NCI-H128 (cell line): ENCODE measurements around the gene SEMA3A.
"Not testable (repeated sequence)": the region's sequence is repeated elsewhere in the genome, so short reads cannot be mapped to it uniquely, and the experiment has no call there.

ENCODE experiments used
- DNase-seq: peaks from one replicate; lab custom pipeline; 2025; ENCODE audit not compliant: unreplicated experiment; lab: John Stamatoyannopoulos, UW

The SEMA3A gene

GRCh38 chr7:84069999-84070500, 124.5 kb downstream of the SEMA3A start:
- DNase-seq = no peak

DNA sequence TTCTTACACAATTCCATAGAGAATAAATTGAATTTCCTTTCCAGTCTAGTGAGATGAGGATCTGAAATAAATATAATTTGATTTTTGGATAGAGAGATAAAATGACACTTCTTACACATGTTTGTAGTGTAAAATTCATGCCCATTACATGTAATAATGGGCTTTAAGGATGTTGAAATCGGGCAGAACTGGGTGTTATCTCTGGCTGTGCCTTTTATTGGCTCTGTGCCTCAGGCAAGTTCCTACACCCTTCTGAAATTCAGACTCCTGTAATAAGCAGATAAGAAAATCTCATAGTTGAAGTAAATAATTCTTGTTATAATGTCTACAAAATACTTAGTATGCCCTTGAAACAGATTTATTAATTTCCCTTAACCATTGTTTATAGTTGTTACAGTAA, 125.6 kb downstream of the SEMA3A start:
- no peak for DNase-seq

DNA sequence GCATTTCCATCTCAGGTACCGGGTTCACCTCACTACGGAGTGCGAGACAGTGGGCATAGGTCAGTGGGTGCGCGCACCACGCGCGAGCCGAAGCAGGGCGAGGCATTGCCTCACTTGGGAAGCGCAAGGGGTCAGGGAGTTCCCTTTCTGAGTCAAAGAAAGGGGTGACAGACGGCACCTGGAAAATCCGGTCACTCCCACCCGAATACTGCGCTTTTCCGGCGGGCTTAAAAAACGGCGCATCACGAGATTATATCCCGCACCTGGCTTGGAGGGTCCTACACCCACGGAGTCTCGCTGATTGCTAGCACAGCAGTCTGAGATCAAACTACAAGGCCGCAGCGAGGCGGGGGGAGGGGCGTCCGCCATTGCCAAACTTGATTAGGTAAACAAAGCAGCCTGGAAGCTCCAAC, 132.1 kb downstream of the SEMA3A start:
- DNase-seq = not testable (repeated sequence)

- DNase-seq = no peak
Observed at GRCh38 chr7:84060760-84061261, 133.8 kb downstream of the SEMA3A start.

DNA sequence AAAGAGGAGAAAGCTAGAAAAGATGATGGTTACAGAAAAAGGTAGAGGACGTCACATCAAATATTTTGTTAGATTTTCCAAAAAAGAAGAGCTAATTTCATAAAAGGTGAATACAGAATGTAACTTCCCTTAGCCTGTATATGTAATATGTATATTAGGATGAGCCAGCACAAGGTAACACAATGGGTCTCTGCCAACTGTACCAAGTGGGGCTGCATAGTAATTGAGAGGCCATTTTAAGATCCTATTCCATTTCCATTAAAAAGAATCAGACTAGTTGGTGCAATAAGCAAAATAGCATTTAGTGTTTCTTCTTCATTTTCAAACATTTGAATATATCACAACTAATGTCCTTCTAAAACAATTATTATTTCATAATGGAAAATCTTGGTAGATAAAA, 134.6 kb downstream of the SEMA3A start:
- no peak for DNase-seq

GRCh38 chr7:84058311-84059076, 136.1 kb downstream of the SEMA3A start:
- DNase-seq = no peak

GRCh38 chr7:84057576-84057975, 137.0 kb downstream of the SEMA3A start:
- DNase-seq = no peak

GRCh38 chr7:84055904-84056605, 138.5 kb downstream of the SEMA3A start:
- DNase-seq = no peak

DNA sequence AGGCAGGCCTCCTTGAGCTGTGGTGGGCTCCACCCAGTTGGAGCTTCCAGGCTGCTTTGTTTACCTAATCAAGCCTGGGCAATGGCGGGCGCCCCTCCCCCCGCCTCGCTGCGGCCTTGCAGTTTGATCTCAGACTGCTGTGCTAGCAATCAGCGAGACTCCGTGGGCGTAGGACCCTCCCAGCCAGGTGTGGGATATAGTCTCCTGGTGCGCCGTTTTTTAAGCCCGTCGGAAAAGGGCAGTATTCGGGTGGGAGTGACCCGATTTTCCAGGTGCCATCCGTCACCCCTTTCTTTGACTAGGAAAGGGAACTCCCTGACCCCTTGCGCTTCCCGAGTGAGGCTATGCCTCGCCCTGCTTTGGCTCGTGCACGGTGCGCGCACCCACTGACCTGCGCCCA, 139.4 kb downstream of the SEMA3A start:
- DNase-seq = not testable (repeated sequence)

DNA sequence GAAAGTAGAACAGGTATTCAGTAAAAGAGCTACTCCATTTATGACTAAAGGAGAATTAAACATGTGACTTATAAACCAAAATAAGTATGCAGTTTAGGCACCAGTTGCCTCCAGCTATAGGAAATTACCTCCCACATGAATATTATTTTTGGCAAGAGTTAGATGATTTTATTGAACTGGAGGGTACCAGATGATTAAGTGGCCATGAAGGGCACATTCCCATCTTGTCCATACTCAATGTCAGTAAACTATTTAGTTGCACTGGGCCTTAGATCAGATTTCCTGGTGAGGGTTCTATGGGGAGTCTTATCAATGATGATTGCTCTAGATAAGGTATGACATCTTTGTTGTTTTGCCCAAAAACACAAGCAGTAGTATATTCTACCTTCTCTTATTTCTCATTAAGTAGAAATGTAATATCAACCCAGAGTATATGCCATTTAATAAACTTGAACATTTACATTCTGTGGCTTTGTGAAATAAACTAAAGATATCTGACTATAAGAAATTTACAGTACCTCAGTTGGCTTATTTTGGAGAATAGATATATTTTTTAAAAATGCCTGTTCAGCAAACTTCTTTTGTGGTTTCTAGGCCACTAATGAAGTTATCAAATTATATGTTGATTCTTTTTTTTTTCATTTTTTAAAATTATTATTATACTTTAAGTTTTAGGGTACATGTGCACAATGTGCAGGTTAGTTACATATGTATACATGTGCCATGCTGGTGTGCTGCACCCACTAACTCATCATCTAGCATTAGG, 145.3 kb downstream of the SEMA3A start:
- DNase-seq = no peak

- no peak for DNase-seq
Observed at GRCh38 chr7:84047085-84047484, 147.5 kb downstream of the SEMA3A start.

- no peak for DNase-seq
Observed at GRCh38 chr7:84044834-84045233, 149.8 kb downstream of the SEMA3A start.

- DNase-seq = no peak
Observed at GRCh38 chr7:84043661-84044191, 150.9 kb downstream of the SEMA3A start.

DNA sequence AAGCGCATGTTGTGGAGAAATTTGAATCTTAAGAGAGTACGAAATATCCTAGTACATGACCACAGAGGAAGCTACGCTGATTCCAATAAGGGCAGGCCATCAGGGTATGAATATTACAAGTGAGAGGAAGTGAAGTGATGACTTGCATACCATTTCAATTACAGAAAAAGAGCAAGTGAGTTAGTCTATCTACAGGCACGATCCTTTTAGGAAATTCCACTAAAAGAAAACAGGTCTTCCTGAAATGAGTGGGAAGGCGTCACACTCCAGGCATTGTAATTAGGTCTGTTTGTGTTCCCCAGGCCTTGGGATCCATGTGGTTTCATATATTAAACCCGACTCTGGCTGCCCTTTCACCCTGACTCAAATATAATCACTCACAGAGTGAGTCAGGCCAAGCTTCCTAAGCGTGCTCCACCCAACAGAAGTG, 152.5 kb downstream of the SEMA3A start:
- DNase-seq = no peak

GRCh38 chr7:84041649-84042048, 152.9 kb downstream of the SEMA3A start:
- no peak for DNase-seq

GRCh38 chr7:84040355-84040754, 154.2 kb downstream of the SEMA3A start:
- DNase-seq = no peak

DNA sequence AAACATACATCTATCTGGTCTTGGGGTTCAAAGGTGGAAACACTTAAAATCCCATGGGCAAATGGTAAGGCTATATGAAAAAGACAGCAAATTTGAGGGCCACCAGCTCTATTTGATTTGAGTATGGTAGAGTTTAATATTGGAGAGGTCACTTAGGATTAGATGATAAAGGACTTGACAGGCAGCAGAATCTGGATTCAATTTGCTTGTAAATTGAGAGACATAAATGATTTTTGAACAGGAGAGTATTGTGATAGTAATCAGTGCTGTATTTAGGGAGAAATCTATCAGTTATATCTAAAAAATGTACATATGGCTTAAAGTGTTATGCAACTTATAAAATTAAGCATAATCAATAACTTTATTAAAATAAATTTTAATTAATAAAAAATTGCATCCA, 155.2 kb downstream of the SEMA3A start:
- no peak for DNase-seq

DNA sequence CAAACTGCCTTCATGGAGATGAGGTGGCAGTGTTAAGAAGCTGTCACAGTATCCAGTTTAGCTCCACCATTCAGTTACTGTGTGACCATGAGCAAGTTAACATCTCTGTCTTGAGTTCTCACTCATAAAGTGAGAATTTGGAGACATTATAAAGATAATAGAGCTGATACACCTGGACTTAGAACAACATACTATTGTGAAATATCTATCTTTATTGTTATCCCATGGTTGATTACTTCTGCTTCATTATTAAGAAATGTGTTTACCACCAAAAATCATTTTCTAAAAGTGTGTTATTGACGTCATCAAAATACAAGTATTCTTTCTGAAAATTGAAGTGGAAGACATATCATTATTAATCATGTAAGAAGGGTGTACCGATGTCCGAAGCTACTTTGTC, 166.9 kb downstream of the SEMA3A start:
- DNase-seq = no peak

DNA sequence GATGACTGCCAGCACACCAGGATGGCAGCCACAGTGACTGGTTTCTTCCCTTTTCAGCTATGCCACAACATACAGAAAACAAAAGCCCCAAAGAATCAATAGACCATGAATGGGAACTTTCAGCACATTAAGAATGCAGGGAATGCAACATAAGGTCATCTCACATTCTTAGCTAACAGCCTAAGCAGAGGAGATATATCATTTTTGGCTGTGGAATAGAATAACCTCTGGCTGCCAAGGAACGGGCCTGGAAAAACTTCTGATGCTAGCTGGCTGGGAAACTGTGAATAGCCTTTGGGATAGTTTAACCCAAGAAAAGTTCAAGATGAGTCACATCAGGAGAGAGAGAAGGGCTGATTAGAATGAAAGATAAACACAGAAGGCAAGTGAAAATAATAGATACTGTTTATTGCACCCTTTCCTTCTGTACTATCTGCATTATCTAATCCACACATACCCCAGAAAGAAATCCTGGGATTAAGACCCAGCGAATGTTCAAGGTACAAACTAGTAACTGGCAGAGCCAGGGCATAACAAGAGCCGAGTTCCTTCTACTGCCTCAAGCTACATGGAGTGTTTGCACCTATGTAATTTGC, 169.2 kb downstream of the SEMA3A start:
- DNase-seq = no peak

GRCh38 chr7:84022684-84023308, 171.8 kb downstream of the SEMA3A start:
- DNase-seq = no peak
